Endothelial cell of umbilical vein (primary cell): ENCODE data around the gene PSMB2.

ENCODE experiments used
- CTCF ChIP-seq, 2 donors: IDR thresholded peaks; 1 replicate in 1 of 2; 2 replicates in 1 of 2; pipeline ENCODE4 v1.5.1; 2011; ENCODE audit warnings: low read length in 2 of 2, mild to moderate bottlenecking in 2 of 2, moderate library complexity in 2 of 2, control low read depth in 1 of 2, inconsistent platforms in 1 of 2, low read depth in 1 of 2; ENCODE audit not compliant: insufficient read depth in 1 of 2; ENCODE audit errors: extremely low read depth in 1 of 2
- EZH2 ChIP-seq: IDR thresholded peaks from 2 replicates; pipeline ENCODE4 v1.6.1; 2012; ENCODE audit warnings: borderline replicate concordance, low read depth, mild to moderate bottlenecking, moderate library complexity, low read length, inconsistent platforms; ENCODE audit not compliant: severe bottlenecking
- FOS ChIP-seq: IDR thresholded peaks from 2 replicates; pipeline ENCODE4 v1.6.1; 2011; ENCODE audit warnings: mild to moderate bottlenecking, low read length, moderate library complexity, borderline replicate concordance; ENCODE audit not compliant: insufficient read depth
- JUN ChIP-seq: IDR thresholded peaks from 2 replicates; pipeline ENCODE4 v1.6.1; 2011; ENCODE audit warnings: borderline replicate concordance, low read depth; ENCODE audit not compliant: insufficient read length, insufficient read depth
- MAX ChIP-seq: IDR thresholded peaks from 2 replicates; pipeline ENCODE4 v1.6.1; 2011; ENCODE audit not compliant: insufficient read depth, insufficient read length
- MYC ChIP-seq: IDR thresholded peaks from one replicate; pipeline ENCODE4 v1.6.1; 2011; ENCODE audit warnings: mild to moderate bottlenecking, low read depth, low read length
- POLR2A ChIP-seq: IDR thresholded peaks from 2 replicates; pipeline ENCODE4 v1.6.1; 2012; ENCODE audit warnings: low read depth, mild to moderate bottlenecking, control low read depth, low read length
- POLR2AphosphoS5 ChIP-seq: IDR thresholded peaks from 2 replicates; pipeline ENCODE4 v1.6.1; 2012; ENCODE audit warnings: low read depth, mild to moderate bottlenecking, control low read depth, low read length, moderate library complexity; ENCODE audit not compliant: insufficient read depth

- TF ChIP-seq CTCF (IDR thresholded peaks at IDR 0.05; ENCODE audit: extremely low read depth in 1 of 2, insufficient read depth in 1 of 2, low read depth in 1 of 2, low read length in 2 of 2) (no peak), EZH2 (no peak), POLR2AphosphoS5 (no peak), POLR2A (no peak), MAX (no peak), JUN (no peak), FOS (no peak), MYC (no peak)
Observed at GRCh38 chr1:35592991-35593769, 48.1 kb downstream of the PSMB2 start.
